Cardiac septum (tissue), 1 donor: ENCODE data around the gene AHSP. TPM values are rescaled to one million over a fixed set of nuclear protein-coding genes. Genes with fewer than 3 reads are reported as not detected.
"Not testable (repeated sequence)": the region's sequence is repeated elsewhere in the genome, so short reads cannot be mapped to it uniquely, and the experiment has no call there.

Experiments
- DNase-seq: peaks from one replicate; pipeline ENCODE4 v3.0.0-alpha.2; 2020; ENCODE audit warnings: low spot score
- intact Hi-C: fragments of 100-400 bp; cut with DNase I; formaldehyde crosslinking; loops from one replicate; pipeline ENCODE4 v1.14.0; 2022
- long read RNA-seq: library from polyadenylated mRNA; unstranded; transcript quantifications from one replicate; pipeline ENCODE4 v2.0.0, GENCODE V29; 2021
- total RNA-seq: library from RNA; stranded (reverse); fragmentation: NEBNext Ultra II Directional; extraction: Animal tissue kit (Norgen Biotek cat#: 25700); gene quantifications from one replicate; pipeline ENCODE4 v1.2.1, GENCODE V29; 2021
- donor health status: DM: no; HTN: no; CAD: no.

Gene AHSP
- total RNA-seq: 1.7 TPM
- long read RNA-seq: 0 reads

GRCh38 chr16:31527734-31528274, at the start of gene AHSP:
TSS of gene AHSP (plus strand) at chr16:31527900. CDS start at chr16:31528140, 240 bp downstream.
- intact Hi-C loops: no loop called here
- no peak for DNase-seq

- DNase-seq: no peak
- intact Hi-C loops: no loop called here
Measured at GRCh38 chr16:31478956-31479355, 48.7 kb upstream of the AHSP start.

- intact Hi-C loops: no loop called here
- DNase-seq: no peak
Measured at GRCh38 chr16:31479751-31480150, 47.9 kb upstream of the AHSP start.

- no peak for DNase-seq
- intact Hi-C loops: no loop called here
Measured at GRCh38 chr16:31480851-31481536, 46.7 kb upstream of the AHSP start.

- DNase-seq: no peak
Measured at GRCh38 chr16:31483081-31483480, 44.6 kb upstream of the AHSP start, which contains the start of gene SLC5A2. TSS of gene SLC5A2 (plus strand) at chr16:31483123. CDS start at chr16:31483137, 14 bp downstream.

GRCh38 chr16:31484048-31484447, 43.7 kb upstream of the AHSP start:
- DNase-seq, intact Hi-C loops: not testable (repeated sequence)

More at GRCh38 chr16:31483081-31483480, 44.6 kb upstream of the AHSP start, which contains the start of gene SLC5A2:
- intact Hi-C loops: no loop called here

GRCh38 chr16:31484491-31485171, 43.1 kb upstream of the AHSP start:
- intact Hi-C loops: no loop called here
- no peak for DNase-seq

GRCh38 chr16:31485571-31485970, 42.1 kb upstream of the AHSP start:
- no peak for DNase-seq
- intact Hi-C loops: no loop called here

GRCh38 chr16:31486045-31486444, 41.7 kb upstream of the AHSP start:
- DNase-seq: no peak
- intact Hi-C loops: no loop called here

- intact Hi-C loops: no loop called here
- DNase-seq: no peak
Measured at GRCh38 chr16:31487071-31487719, 40.5 kb upstream of the AHSP start.

GRCh38 chr16:31487720-31488467, 39.8 kb upstream of the AHSP start:
- intact Hi-C loops: no loop called here
- DNase-seq: no peak

- no peak for DNase-seq
- intact Hi-C loops: no loop called here
Measured at GRCh38 chr16:31488468-31489297, 39.0 kb upstream of the AHSP start.

- intact Hi-C loops: no loop called here
Measured at GRCh38 chr16:31489298-31489564, 38.5 kb upstream of the AHSP start.

GRCh38 chr16:31489616-31490584, 37.8 kb upstream of the AHSP start:
- intact Hi-C loops: no loop called here
- DNase-seq: no peak

More at GRCh38 chr16:31489298-31489564, 38.5 kb upstream of the AHSP start:
- DNase-seq: no peak

- DNase-seq: no peak
- intact Hi-C loops: no loop called here
Measured at GRCh38 chr16:31491778-31492418, 35.8 kb upstream of the AHSP start.

GRCh38 chr16:31493506-31494125, 34.1 kb upstream of the AHSP start:
- no peak for DNase-seq
- intact Hi-C loops: no loop called here

GRCh38 chr16:31496670-31497069, 31.0 kb upstream of the AHSP start:
- no peak for DNase-seq
- intact Hi-C loops: no loop called here
